Right atrium auricular region (tissue), 2 donors: Measurements from ENCODE around the gene ISCA1. TPM values are rescaled to one million over a fixed set of nuclear protein-coding genes. Genes with fewer than 3 reads are reported as not detected.

Experiments used
- DNase-seq: peaks from one replicate; pipeline ENCODE4 v3.0.0-alpha.2; 2019; ENCODE audit warnings: low spot score
- H3K27ac ChIP-seq, 2 donors: fragments of 200-600 bp; sonication (generic); 1 replicate in 1 of 2; 2 replicates in 1 of 2; pipeline ENCODE4 v1.5.1; 2016 to 2019
- H3K27me3 ChIP-seq, 2 donors: fragments of 200-600 bp; sonication (generic); one replicate each; pipeline versions ENCODE4 v1.5.1 to v1.6.0; 2017 to 2019
- H3K36me3 ChIP-seq: fragments of 200-600 bp; sonication (generic); one replicate; pipeline ENCODE4 v1.5.1; 2016
- H3K4me1 ChIP-seq, 2 donors: fragments of 200-600 bp; sonication (generic); one replicate each; pipeline versions ENCODE4 v1.5.1 to v1.6.0; 2017 to 2019
- H3K4me3 ChIP-seq, 2 donors: fragments of 200-600 bp; sonication (generic); 1 replicate in 1 of 2; 2 replicates in 1 of 2; pipeline ENCODE4 v1.5.1; 2017 to 2019; ENCODE audit warnings: mild to moderate bottlenecking in 1 of 2, moderate library complexity in 1 of 2
- H3K9me3 ChIP-seq, 2 donors: fragments of 200-600 bp; sonication (generic); one replicate each; pipeline ENCODE4 v1.5.1; 2019
- CTCF ChIP-seq, 2 donors: fragments of 200-600 bp; sonication (generic); IDR thresholded peaks; one replicate each; pipeline ENCODE4 v1.5.1; 2019; ENCODE audit warnings: antibody characterized with exemption in 2 of 2
- total RNA-seq, 2 donors: library from RNA; depleted of rRNA; stranded (reverse); fragments of >200 nt; gene quantifications; one replicate each; pipeline ENCODE4 v1.1.0, GENCODE V29; 2016

Gene ISCA1
- total RNA-seq, 2 donors from 2014 or later = 54.8 to 99.9 TPM

- H3K27ac ChIP-seq = no peak overlapping the region
Observed at GRCh38 chr9:86222667-86223066, 59.7 kb downstream of the ISCA1 start.

GRCh38 chr9:86219606-86220005 is 62.7 kb downstream of the ISCA1 start:
- no peak for TF ChIP-seq CTCF (IDR thresholded peaks at IDR 0.05)
- no peak overlapping the region for H3K4me3 ChIP-seq

More at GRCh38 chr9:86222667-86223066, 59.7 kb downstream of the ISCA1 start:
- no peak overlapping the region for H3K4me3 ChIP-seq
- no peaks in the 10 kb centered on the region for H3K27me3 ChIP-seq
- no peak for TF ChIP-seq CTCF (IDR thresholded peaks at IDR 0.05)
- no peaks in the 10 kb centered on the region for H3K36me3 ChIP-seq
- no peak for DNase-seq
- no peaks in the 10 kb centered on the region for H3K4me1 ChIP-seq
- no peaks in the 10 kb centered on the region for H3K9me3 ChIP-seq

GRCh38 chr9:86217076-86217755 is 65.1 kb downstream of the ISCA1 start:
- no peak for TF ChIP-seq CTCF (IDR thresholded peaks at IDR 0.05)

More at GRCh38 chr9:86219606-86220005, 62.7 kb downstream of the ISCA1 start:
- Histone ChIP-seq H3K27me3 (no peaks in the 10 kb centered on the region), H3K4me1 (no peaks in the 10 kb centered on the region), H3K36me3 (no peaks in the 10 kb centered on the region), H3K27ac (no peak overlapping the region), H3K9me3 (no peaks in the 10 kb centered on the region)
- DNase-seq = no peak

More at GRCh38 chr9:86217076-86217755, 65.1 kb downstream of the ISCA1 start:
- no peak overlapping the region for H3K4me3 ChIP-seq
- DNase-seq = no peak
- H3K36me3 ChIP-seq = no peaks in the 10 kb centered on the region
- no peaks in the 10 kb centered on the region for H3K4me1 ChIP-seq
- no peaks in the 10 kb centered on the region for H3K9me3 ChIP-seq
- H3K27ac ChIP-seq = no peak overlapping the region
- H3K27me3 ChIP-seq = no peaks in the 10 kb centered on the region

Other genes starting within 250 kb of the ISCA1 start
- 10 to 100 TPM in 1 of 2 donors, 1 to 10 TPM in 1; 4.9 to 12.4 TPM for gene GOLM1, start 183.0 kb downstream of the ISCA1 start, total RNA-seq
- under 1 TPM in 1 of 2 donors, not detected in 1; 0.28 TPM for gene C9orf153, start 22.9 kb downstream of the ISCA1 start, total RNA-seq
- gene TUT7, start 71.9 kb upstream of the ISCA1 start, total RNA-seq = 10 to 100 TPM; 16.3 to 20.2 TPM